Measurements from ENCODE around the gene EVI2A. TPM values are rescaled to one million over a fixed set of nuclear protein-coding genes. Genes with fewer than 3 reads are reported as not detected.
"Not testable (repeated sequence)": the region's sequence is repeated elsewhere in the genome, so short reads cannot be mapped to it uniquely, and the experiment has no call there.

Gene EVI2A
- total RNA-seq, 2 donors from 2014 or later: 34.5 to 41.5 TPM

DNA sequence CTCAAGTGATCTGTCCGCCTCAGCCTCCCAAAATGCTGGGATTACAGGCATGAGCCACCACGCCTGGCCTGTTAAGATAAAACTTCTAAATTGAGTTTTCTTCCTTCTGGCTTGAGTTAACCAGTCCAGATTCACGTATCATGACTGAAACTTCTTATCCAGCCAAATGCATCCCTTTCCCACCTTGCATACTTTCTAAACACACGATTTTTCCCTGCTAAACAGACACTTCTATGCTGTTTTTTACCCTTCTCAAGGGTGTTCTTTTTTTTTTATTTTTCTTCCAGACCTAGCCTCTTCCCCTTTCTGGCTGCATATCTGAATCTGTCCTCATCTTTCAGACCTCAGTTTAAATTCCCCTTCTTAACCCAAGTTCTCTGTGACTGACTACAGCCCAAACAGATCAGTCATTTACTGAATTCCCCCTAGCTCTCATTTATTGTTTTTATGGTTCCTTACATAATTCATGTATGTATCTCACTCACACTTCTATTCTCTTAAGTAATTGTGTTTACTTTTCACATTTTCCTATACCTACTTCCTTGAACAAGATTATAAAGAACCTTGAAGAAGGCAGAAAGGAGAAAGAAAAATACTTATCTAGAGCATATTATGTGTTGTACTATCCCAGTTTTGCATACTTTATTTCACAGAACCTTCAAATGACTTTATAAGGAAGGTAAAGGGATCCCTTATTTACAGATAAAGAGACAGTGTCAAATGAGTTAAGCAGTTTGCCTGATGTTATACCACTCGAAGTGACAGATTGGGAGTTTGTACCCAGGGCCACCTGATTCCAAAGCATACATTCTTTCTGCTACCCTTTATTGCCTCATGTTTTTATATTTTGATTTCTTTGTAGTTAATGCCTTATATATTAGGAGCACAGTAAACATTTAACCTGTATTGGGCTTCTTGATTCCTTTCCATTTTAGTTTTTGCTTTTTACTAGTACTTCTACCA is 12.8 kb downstream of the EVI2A start:
- no peak for DNase-seq
- H3K4me1 Mint-ChIP-seq: peaks cover 48% of the 10 kb centered on the region

DNA sequence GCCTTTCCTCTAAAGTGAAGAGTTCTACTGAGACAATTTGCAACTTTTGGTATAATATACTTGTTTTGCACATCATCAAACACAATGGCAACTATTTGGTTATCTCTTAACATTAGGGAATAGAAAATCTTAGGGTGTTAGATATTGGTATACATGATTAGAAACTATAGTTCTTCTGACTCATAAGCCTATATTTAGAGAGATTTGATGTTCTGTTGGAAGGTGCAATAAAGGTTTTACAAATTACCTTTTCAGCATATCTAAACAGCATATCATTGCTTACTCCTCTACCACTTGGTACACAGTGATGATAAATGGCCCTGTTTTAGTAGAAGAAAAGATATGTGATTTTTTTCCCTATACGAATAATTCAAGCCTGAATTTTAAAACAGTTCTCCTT is 13.8 kb downstream of the EVI2A start:
- no peaks in the 10 kb centered on the region for H3K9me3 ChIP-seq (ENCODE audit: control insufficient read depth, low read length, poor library complexity, severe bottlenecking)
- H3K4me3 Mint-ChIP-seq: peak overlapping the region; percentile 93
- H3K27me3 Mint-ChIP-seq: no peaks in the 10 kb centered on the region
- DNase-seq: no peak
- no peak for ATAC-seq
- H3K27ac Mint-ChIP-seq: peak overlapping the region; percentile 100
- peaks cover 25% of the 10 kb centered on the region for H3K36me3 Mint-ChIP-seq (ENCODE audit: low read depth)
- peaks cover 48% of the 10 kb centered on the region for H3K4me1 Mint-ChIP-seq

More for the DNA sequence above, 12.8 kb downstream of the EVI2A start:
- Mint-ChIP-seq H3K36me3 (ENCODE audit: low read depth) (peaks cover 23% of the 10 kb centered on the region), H3K27me3 (no peaks in the 10 kb centered on the region), H3K27ac (peak overlapping the region; percentile 100), H3K4me3 (peak overlapping the region; percentile 93)
- peak; percentile 50 for ATAC-seq
- no peaks in the 10 kb centered on the region for H3K9me3 ChIP-seq (ENCODE audit: control insufficient read depth, low read length, poor library complexity, severe bottlenecking)

DNA sequence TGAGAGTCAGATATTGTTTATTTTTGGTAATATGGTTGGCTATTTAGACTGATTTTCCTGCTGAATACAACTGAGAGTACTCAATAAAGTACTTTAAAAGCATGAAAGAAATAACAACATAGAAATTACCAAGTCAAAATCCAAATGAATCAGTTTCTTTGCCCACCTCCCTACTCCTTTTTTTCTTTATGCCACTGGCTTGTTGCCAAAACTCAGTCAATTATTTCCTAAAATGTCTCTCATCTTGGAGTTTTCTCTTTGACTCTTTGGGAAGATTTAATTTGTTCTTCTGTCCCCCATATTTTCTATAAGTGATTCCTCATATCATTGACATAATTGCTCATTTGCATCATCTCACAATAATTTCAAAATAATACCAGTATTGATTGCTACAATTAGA is 21.8 kb downstream of the EVI2A start:
- peaks cover 5% of the 10 kb centered on the region for H3K36me3 Mint-ChIP-seq (ENCODE audit: low read depth)

DNA sequence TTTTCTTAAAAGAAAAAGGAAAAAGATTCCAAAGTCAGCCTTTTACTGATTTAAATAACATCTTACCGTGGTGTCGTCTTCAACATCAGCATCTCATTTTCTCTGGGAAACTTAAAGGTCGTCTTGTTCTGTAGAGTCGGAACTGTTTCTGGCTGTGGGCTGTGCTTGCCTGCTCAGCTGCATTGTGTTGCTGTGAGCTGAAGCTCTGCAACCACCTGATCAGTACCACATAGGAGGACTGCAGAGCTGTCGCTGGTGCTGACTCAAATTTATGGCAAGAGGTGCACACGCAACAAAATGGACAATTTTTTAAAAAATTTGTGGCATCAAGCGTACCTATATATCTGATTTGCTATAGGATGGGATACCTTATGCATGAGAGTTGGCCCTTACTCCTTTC is 24.3 kb downstream of the EVI2A start, which contains the start of gene OMG:
TSS of gene OMG (minus strand) at position 150 of the 400 bp plus-strand sequence. CDS start 908 bp downstream, outside the sequence.
- H3K4me3 Mint-ChIP-seq: no peak within 1 kb of the TSS
- no peaks in the 10 kb centered on the region for H3K27me3 Mint-ChIP-seq

More for the DNA sequence above, 21.8 kb downstream of the EVI2A start:
- ATAC-seq (no peak), DNase-seq (no peak)
- H3K9me3 ChIP-seq (ENCODE audit: control insufficient read depth, low read length, poor library complexity, severe bottlenecking): no peaks in the 10 kb centered on the region
- H3K27ac Mint-ChIP-seq: no peak overlapping the region
- H3K27me3 Mint-ChIP-seq: no peaks in the 10 kb centered on the region
- H3K4me1 Mint-ChIP-seq: peaks cover 7% of the 10 kb centered on the region
- H3K4me3 Mint-ChIP-seq: no peak overlapping the region

DNA sequence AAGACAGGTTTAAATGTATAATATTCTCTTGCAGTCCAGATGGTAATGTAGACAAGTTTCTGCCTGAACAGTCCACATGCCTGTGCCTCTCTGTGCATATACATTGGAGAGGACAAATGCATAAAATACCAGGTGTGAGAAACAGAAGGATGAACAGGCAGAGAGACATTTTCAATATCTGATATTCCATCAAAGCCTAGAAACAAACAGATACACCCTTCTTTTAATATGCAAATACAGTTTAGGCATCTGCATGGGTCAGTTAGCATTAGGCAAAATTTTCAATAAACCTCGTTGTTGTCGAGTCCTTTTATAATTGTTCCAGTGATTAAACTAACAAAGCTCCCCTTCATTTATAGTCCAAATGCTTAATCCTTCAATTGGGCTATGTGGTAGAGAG is 25.3 kb downstream of the EVI2A start:
- Mint-ChIP-seq H3K4me1 (peaks cover 4% of the 10 kb centered on the region), H3K36me3 (ENCODE audit: low read depth) (no peaks in the 10 kb centered on the region), H3K4me3 (no peak overlapping the region), H3K27me3 (no peaks in the 10 kb centered on the region), H3K27ac (no peak overlapping the region)
- H3K9me3 ChIP-seq (ENCODE audit: control insufficient read depth, low read length, poor library complexity, severe bottlenecking): no peaks in the 10 kb centered on the region
- DNase-seq (no peak), ATAC-seq (no peak)

More for the DNA sequence above, 24.3 kb downstream of the EVI2A start, which contains the start of gene OMG:
- Mint-ChIP-seq H3K4me1 (peaks cover 4% of the 10 kb centered on the region), H3K27ac (peak within 1 kb of the TSS; percentile 14), H3K36me3 (ENCODE audit: low read depth) (no peaks in the 10 kb centered on the region)
- ATAC-seq: no peak
- no peak for DNase-seq
- no peaks in the 10 kb centered on the region for H3K9me3 ChIP-seq (ENCODE audit: control insufficient read depth, low read length, poor library complexity, severe bottlenecking)

DNA sequence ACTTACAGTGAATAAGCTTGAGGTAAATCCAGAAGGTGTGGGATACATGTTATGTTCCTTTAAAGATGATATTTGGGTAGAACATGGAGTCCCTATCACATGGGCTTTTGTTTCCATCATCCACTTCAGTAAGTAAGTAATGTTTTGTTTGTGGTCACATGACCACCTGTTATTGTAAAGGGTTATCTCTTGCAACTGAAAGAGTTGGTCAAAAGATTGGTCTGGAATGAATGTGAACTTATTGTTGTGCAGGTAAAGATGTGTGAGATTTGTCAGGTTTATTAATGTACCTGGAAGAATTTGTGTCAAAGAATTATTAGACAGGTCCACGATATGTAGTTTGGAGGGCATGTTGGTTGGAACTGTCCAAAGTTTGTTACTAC is 25.9 kb downstream of the EVI2A start:
- no peaks in the 10 kb centered on the region for H3K36me3 Mint-ChIP-seq (ENCODE audit: low read depth)
- no peaks in the 10 kb centered on the region for H3K9me3 ChIP-seq (ENCODE audit: control insufficient read depth, low read length, poor library complexity, severe bottlenecking)
- no peak overlapping the region for H3K4me3 Mint-ChIP-seq
- peaks cover 4% of the 10 kb centered on the region for H3K4me1 Mint-ChIP-seq
- H3K27ac Mint-ChIP-seq: no peak overlapping the region
- DNase-seq: no peak
- no peaks in the 10 kb centered on the region for H3K27me3 Mint-ChIP-seq
- no peak for ATAC-seq

DNA sequence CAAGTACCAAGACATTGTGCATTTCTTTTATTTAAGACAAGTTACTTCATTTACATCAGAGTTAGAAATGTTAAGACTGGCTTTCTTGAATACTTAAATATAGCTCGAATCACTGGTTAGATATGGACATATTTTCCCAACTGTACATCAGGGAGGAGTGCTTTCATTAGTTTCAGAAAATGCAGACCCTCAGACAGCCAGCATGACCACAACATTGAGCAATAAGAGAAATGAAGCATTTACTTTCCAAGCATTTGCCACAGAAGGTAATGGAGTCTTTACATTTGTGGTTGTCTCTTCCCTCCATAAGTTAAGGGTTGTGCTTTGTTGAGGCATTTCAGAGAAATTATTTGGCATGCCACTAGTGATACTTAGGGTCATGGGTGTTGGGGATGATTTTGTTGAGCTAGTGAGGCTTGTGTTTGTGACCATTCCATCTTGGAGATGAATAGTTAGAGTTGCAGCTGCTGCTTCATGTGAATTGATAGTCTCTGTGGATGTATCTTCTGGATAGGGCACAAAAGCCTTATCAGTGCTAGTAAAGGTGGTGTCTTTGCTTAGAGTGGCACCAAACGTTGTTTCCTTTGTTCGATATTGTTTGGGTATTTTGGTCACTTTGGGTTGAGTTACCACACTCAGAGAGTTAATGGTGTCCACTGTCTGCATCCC is 26.5 kb downstream of the EVI2A start:
- H3K27me3 Mint-ChIP-seq: no peaks in the 10 kb centered on the region
- no peak overlapping the region for H3K4me3 Mint-ChIP-seq
- DNase-seq (no peak), ATAC-seq (no peak)
- no peak overlapping the region for H3K27ac Mint-ChIP-seq
- no peaks in the 10 kb centered on the region for H3K36me3 Mint-ChIP-seq (ENCODE audit: low read depth)
- no peaks in the 10 kb centered on the region for H3K9me3 ChIP-seq (ENCODE audit: control insufficient read depth, low read length, poor library complexity, severe bottlenecking)
- H3K4me1 Mint-ChIP-seq: peaks cover 4% of the 10 kb centered on the region

DNA sequence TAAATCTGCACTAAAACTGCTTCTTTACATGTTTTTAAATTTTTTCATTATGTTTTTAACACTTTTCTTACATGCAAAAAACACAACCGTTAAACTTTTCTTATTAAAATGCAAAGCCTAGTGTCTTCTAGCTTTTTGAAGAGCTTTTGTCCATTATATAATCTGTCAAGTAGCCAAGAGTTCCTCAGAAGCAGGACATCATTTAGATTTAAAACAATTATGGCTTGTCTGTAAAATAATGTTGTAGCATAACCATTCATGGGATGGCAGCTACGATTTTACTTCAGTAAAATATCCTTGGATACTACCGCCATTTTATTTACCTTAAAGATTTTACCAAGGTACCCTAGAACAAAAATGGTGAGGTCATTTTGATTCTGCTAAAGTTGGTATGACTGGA is 27.2 kb downstream of the EVI2A start:
- peaks cover 3% of the 10 kb centered on the region for H3K4me1 Mint-ChIP-seq
- H3K9me3 ChIP-seq (ENCODE audit: control insufficient read depth, low read length, poor library complexity, severe bottlenecking): no peaks in the 10 kb centered on the region
- ATAC-seq: no peak
- H3K27me3 Mint-ChIP-seq: no peaks in the 10 kb centered on the region
- no peak overlapping the region for H3K27ac Mint-ChIP-seq
- DNase-seq: no peak
- H3K36me3 Mint-ChIP-seq (ENCODE audit: low read depth): no peaks in the 10 kb centered on the region
- H3K4me3 Mint-ChIP-seq: no peak overlapping the region

DNA sequence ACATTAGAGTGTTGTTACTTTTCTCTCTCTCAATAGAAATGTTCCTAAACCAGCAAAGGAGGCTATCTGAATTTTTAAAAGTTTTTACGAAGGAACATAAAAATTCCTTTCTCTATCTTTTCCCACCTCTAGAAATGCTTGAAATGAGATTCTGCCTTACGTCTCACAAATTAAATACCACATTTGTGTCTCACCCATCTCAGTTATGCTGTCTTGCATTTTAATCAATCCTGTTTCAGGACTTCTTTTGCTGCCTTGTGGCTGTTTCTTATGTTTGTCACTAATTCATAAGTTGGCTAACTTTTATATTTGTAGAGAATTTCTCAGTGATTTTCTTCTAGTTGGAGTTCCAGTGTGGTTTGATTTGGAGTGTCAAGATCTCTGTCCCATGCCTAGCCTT is 27.8 kb downstream of the EVI2A start:
- no peak overlapping the region for H3K4me3 Mint-ChIP-seq
- no peaks in the 10 kb centered on the region for H3K36me3 Mint-ChIP-seq (ENCODE audit: low read depth)
- ATAC-seq: no peak
- H3K27me3 Mint-ChIP-seq: no peaks in the 10 kb centered on the region
- DNase-seq: no peak
- no peaks in the 10 kb centered on the region for H3K9me3 ChIP-seq (ENCODE audit: control insufficient read depth, low read length, poor library complexity, severe bottlenecking)
- H3K27ac Mint-ChIP-seq: no peak overlapping the region
- H3K4me1 Mint-ChIP-seq: peaks cover 3% of the 10 kb centered on the region

DNA sequence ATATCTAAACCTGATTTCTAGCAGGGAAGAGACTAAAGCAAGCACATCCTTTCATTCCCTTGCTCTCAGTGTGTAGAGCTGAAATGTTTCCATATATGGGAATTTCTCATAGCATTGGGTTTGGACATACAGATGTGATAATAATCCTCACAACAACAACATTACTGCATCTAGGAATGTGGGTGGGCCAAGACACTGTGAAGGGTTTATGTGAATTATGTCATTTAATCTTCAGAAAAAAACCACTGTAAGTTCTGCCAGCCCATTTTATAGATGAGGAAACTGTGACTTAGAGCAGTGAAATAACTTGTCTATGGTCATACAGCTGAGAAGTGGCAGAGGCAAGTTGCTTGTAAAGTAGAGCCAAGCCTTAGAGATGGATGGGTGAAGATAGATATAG is 29.6 kb downstream of the EVI2A start:
- Mint-ChIP-seq H3K4me3 (no peak overlapping the region), H3K4me1 (peaks cover 3% of the 10 kb centered on the region), H3K27ac (no peak overlapping the region), H3K27me3 (no peaks in the 10 kb centered on the region), H3K36me3 (ENCODE audit: low read depth) (no peaks in the 10 kb centered on the region)
- no peaks in the 10 kb centered on the region for H3K9me3 ChIP-seq (ENCODE audit: control insufficient read depth, low read length, poor library complexity, severe bottlenecking)
- DNase-seq: no peak
- no peak for ATAC-seq

DNA sequence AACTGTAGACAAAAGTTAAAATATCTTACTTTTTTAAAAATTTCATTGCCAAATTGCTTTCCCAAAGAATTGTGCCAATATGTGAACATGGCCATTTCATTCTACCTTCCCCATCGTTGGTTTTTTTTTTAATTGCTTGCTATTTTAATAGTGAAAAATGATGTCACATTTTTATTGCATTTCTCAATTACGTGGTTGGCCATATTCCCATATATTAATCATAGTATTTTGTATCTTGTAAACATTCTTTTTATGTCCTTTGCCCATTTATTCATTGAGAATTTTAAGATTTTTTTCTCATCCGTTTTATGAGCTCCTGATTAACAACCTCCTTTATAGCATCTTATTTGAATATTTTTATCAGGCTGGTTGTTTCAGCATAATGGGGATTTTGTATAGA is 31.6 kb downstream of the EVI2A start:
- H3K9me3 ChIP-seq (ENCODE audit: control insufficient read depth, low read length, poor library complexity, severe bottlenecking): no peaks in the 10 kb centered on the region
- Mint-ChIP-seq H3K27me3 (no peaks in the 10 kb centered on the region), H3K4me1 (peaks cover 3% of the 10 kb centered on the region), H3K36me3 (ENCODE audit: low read depth) (no peaks in the 10 kb centered on the region), H3K27ac (no peak overlapping the region), H3K4me3 (no peak overlapping the region)
- no peak for ATAC-seq
- no peak for DNase-seq

DNA sequence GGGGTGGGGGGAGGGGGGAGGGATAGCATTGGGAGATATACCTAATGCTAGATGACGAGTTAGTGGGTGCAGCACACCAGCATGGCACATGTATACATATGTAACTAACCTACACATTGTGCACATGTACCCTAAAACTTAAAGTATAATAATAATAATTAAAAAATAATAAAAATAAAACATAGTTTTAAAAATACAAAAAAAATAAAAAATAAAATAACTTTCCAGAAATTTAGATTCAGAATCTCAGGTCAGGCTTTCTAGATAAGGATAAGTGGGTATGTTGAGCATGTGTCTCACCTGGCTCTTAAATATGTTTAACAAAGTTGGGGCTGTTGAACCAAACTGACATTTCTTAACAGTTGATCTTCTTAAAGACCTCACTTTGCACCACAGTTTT is 33.5 kb downstream of the EVI2A start:
- H3K27me3 Mint-ChIP-seq; H3K27ac Mint-ChIP-seq; H3K4me1 Mint-ChIP-seq; H3K4me3 Mint-ChIP-seq; H3K36me3 Mint-ChIP-seq (ENCODE audit: low read depth); H3K9me3 ChIP-seq (ENCODE audit: control insufficient read depth, low read length, poor library complexity, severe bottlenecking); ATAC-seq; DNase-seq: not testable (repeated sequence)

DNA sequence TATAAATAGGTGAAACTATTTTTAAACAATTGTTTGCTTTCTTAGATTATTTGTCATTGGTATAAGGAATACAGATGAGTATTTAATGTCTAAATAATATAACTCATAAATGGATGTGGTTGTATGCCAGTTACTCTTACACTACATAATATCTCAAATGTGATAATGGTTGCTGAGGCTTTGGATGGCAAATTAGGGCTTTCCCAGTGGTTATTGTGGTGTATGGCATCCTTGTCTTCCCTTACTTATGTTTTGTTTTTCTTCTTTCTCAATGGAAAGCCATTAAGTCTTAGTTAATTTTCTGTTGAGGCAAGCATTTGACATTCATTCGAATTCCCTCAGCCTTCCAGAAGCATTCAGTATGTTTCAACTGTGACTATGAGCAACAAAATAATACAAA is 34.8 kb downstream of the EVI2A start:
- DNase-seq (no peak), ATAC-seq (no peak)
- peaks cover 5% of the 10 kb centered on the region for H3K4me1 Mint-ChIP-seq
- no peaks in the 10 kb centered on the region for H3K9me3 ChIP-seq (ENCODE audit: control insufficient read depth, low read length, poor library complexity, severe bottlenecking)
- no peak overlapping the region for H3K27ac Mint-ChIP-seq
- no peak overlapping the region for H3K4me3 Mint-ChIP-seq
- no peaks in the 10 kb centered on the region for H3K27me3 Mint-ChIP-seq
- H3K36me3 Mint-ChIP-seq (ENCODE audit: low read depth): no peaks in the 10 kb centered on the region
